ENCODE data around the gene ZNF808.

- no peak for TF ChIP-seq CTCF (IDR thresholded peaks at IDR 0.05 in 4 of 5, conservative IDR thresholded peaks at IDR 0.05 in 1 of 5)
- no peak for TF ChIP-seq POLR2A (IDR thresholded peaks at IDR 0.05)
Measured at GRCh38 chr19:52522551-52522950, 4.9 kb upstream of the ZNF808 start.
